ENCODE data around the gene BRI3. TPM values are rescaled to one million over a fixed set of nuclear protein-coding genes. Genes with fewer than 3 reads are reported as not detected.
A peak's percentile ranks its signal among the peaks of the same experiment; 100 is the strongest.

Gene BRI3
- total RNA-seq, 1 donor from 2014 or later: 112 TPM

DNA sequence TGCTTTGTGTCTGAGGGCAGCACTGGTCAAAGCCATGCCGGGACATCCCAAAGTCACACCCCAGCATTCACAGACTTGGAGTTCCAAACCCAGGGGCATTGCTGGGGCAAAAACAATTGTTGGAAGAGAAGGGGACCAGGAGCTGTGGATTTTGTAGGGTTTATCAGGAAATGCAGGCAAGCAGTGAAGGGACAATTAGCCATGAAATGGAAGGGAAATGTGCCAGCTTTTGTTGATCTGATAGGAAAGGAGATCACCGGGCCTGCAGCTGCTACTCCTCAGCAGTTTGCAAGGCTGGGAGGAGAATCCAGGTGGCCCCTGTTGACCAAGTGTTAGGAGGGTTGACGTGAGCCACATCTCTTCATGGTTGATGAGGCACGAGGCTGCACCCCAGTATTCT is 2.5 kb upstream of the BRI3 start:
- no peaks in the 10 kb centered on the region for H3K9me3 Mint-ChIP-seq
- H3K27me3 Mint-ChIP-seq (ENCODE audit: low read depth): no peaks in the 10 kb centered on the region
- no peak overlapping the region for H3K27ac Mint-ChIP-seq (ENCODE audit: unreplicated experiment)
- DNase-seq (ENCODE audit: low read depth, low spot score): no peak
- no peaks in the 10 kb centered on the region for H3K36me3 Mint-ChIP-seq (ENCODE audit: low read depth)
- TF ChIP-seq, protein P1, sequence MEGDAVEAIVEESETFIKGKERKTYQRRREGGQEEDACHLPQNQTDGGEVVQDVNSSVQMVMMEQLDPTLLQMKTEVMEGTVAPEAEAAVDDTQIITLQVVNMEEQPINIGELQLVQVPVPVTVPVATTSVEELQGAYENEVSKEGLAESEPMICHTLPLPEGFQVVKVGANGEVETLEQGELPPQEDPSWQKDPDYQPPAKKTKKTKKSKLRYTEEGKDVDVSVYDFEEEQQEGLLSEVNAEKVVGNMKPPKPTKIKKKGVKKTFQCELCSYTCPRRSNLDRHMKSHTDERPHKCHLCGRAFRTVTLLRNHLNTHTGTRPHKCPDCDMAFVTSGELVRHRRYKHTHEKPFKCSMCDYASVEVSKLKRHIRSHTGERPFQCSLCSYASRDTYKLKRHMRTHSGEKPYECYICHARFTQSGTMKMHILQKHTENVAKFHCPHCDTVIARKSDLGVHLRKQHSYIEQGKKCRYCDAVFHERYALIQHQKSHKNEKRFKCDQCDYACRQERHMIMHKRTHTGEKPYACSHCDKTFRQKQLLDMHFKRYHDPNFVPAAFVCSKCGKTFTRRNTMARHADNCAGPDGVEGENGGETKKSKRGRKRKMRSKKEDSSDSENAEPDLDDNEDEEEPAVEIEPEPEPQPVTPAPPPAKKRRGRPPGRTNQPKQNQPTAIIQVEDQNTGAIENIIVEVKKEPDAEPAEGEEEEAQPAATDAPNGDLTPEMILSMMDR (conservative IDR thresholded peaks at IDR 0.05): no peak
- peak overlapping the region; percentile 49 for H3K4me3 Mint-ChIP-seq
- H3K4me1 Mint-ChIP-seq: peaks cover 17% of the 10 kb centered on the region

DNA sequence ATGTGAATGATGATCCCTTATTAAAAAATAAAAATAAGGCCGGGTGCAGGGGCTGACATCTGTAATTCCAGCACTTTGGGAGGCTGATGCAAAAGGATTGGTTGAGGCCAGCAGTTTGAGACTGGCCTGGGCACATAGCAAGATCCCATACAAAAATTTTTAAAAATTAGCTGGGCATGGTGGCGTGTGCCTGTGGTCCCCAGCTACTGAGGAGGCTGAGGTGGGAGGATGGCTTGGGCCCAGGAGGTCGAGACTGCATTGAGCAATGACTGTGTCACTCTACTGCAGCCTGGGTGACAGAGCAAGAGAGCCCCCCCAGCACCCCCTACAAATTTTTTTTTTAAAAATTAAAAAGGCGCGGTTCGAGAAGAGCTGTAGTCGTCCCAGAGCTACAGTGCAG is 1.2 kb upstream of the BRI3 start:
- TF ChIP-seq, protein P1 (conservative IDR thresholded peaks at IDR 0.05): no peak
- Mint-ChIP-seq H3K36me3 (ENCODE audit: low read depth) (no peaks in the 10 kb centered on the region), H3K27me3 (ENCODE audit: low read depth) (no peaks in the 10 kb centered on the region), H3K4me1 (peaks cover 23% of the 10 kb centered on the region), H3K4me3 (peak overlapping the region; percentile 92), H3K27ac (ENCODE audit: unreplicated experiment) (no peak overlapping the region), H3K9me3 (no peaks in the 10 kb centered on the region)
- no peak for DNase-seq (ENCODE audit: low read depth, low spot score)

DNA sequence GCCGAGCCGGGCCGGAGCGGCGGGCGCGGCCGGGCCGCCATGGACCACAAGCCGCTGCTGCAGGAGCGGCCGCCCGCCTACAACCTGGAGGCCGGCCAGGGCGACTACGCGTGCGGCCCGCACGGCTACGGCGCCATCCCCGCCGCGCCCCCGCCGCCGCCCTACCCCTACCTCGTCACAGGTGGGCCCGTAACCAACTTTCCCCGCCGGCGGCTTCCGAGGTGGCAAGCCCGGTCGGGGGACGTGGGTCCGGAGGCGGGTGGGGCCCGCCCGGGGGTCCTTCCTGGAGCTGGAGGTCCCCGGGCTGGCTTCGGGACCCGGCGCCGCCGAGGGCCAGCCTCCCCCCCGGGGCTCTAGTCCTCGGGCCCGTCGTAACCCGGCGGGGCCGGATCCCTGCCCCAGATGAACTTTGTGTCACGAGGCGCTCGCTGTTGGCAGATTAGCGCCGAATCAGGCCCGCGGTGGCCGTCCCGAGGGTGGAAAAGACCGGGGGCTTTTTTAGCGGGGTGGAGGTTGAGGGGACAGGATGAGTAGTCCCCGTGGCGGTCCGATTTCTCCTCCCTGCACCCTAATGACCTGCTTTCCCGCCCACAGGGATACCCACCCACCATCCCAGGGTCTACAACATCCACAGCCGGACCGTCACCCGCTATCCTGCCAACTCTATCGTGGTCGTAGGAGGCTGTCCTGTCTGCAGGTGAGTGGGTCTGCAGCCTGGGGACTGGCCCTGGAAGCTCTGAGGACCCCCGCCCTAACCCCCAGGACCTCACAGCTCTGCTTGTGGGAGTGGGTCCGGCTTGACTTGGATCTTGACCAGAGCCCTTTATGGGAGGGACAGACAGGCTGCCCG is 496 bp downstream of the BRI3 start:
- Mint-ChIP-seq H3K36me3 (ENCODE audit: low read depth) (no peaks in the 10 kb centered on the region), H3K9me3 (no peaks in the 10 kb centered on the region), H3K4me1 (peaks cover 23% of the 10 kb centered on the region), H3K27me3 (ENCODE audit: low read depth) (no peaks in the 10 kb centered on the region), H3K27ac (ENCODE audit: unreplicated experiment) (peak overlapping the region; percentile 44), H3K4me3 (peak overlapping the region; percentile 88)
- no peak for DNase-seq (ENCODE audit: low read depth, low spot score)
- TF ChIP-seq, protein P1 (conservative IDR thresholded peaks at IDR 0.05): no peak

DNA sequence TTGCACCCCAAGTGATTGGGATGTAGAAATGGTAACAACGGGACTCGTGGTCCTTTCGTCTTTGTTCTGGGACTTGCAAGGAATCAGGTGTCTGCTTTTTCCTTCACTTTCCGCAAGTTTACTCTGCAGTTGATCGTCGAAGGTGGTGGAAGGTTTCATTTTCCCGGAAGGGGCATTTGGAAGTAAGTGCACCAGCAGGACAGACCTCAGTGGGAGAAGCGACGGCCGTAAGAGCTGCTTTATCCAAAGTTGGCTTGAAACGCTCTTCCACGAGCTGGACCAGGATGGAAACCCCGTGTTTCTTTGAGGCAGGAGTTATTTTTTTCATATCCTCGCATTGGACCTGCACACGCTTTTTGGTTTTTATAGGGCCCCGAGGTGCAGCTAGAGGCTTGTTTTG is 1.2 kb downstream of the BRI3 start:
- TF ChIP-seq, protein P1 (conservative IDR thresholded peaks at IDR 0.05): no peak
- Mint-ChIP-seq H3K9me3 (no peaks in the 10 kb centered on the region), H3K27ac (ENCODE audit: unreplicated experiment) (peak overlapping the region; percentile 44), H3K4me3 (peak overlapping the region; percentile 88), H3K4me1 (peaks cover 23% of the 10 kb centered on the region), H3K36me3 (ENCODE audit: low read depth) (no peaks in the 10 kb centered on the region), H3K27me3 (ENCODE audit: low read depth) (no peaks in the 10 kb centered on the region)
- no peak for DNase-seq (ENCODE audit: low read depth, low spot score)

DNA sequence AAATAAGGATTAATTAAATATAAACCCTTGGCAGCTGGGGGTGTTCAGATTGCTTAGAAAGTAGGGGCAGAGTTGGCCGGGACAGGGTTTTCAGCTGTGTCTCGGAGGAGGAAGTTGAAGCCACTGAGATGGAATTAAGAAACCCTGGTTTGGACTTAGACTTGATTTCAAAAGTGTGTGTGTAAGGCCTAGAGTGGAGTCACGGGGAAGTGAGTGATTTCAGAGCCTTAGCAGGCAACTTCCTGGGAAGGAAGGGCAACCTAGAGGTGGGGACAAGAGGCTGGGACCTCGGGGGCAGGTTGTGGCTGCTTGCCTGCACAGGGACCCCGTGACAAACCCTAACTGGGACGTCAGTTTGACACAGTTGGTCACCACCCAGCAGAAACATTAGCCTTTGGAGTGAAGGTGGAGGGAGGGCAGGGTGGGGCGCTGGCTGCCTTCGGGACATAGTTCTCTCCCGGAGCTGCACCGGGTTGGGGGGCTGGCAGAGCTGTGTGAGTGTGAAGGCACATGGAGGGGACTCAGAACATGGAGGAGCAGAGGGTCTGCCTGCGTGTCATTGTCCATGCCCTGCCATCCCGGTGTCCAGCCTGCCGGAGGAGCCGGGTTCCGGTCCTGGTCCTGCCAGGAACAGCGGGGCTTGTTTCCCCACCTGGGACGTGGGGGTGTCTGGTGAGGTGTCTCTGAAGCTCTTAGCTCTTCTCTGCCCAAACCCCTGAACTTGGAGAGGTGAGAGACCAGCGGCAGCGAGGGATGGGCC is 1.8 kb downstream of the BRI3 start:
- TF ChIP-seq, protein P1 (conservative IDR thresholded peaks at IDR 0.05): no peak
- Mint-ChIP-seq H3K4me1 (peaks cover 23% of the 10 kb centered on the region), H3K36me3 (ENCODE audit: low read depth) (no peaks in the 10 kb centered on the region), H3K27me3 (ENCODE audit: low read depth) (no peaks in the 10 kb centered on the region), H3K4me3 (peak overlapping the region; percentile 88), H3K27ac (ENCODE audit: unreplicated experiment) (no peak overlapping the region), H3K9me3 (no peaks in the 10 kb centered on the region)
- no peak for DNase-seq (ENCODE audit: low read depth, low spot score)
